Activated CD8-positive, alpha-beta T cell treated with anti-CD3 and anti-CD28 coated beads for 36 hours (primary cell): ENCODE data around the gene ATP6V1C2. TPM values are rescaled to one million over a fixed set of nuclear protein-coding genes. Genes with fewer than 3 reads are reported as not detected.
A peak's percentile ranks its signal among the peaks of the same experiment; 100 is the strongest.
"Not testable (repeated sequence)": the region's sequence is repeated elsewhere in the genome, so short reads cannot be mapped to it uniquely, and the experiment has no call there.

Source experiments
- ATAC-seq: fragments of 200-7000 bp; cut with Tn5 transposase; one replicate; pipeline ENCODE4 v1.10.0; 2021; ENCODE audit warnings: mild to moderate bottlenecking, moderate library complexity
- CTCF ChIA-PET: fragments of 350-600 bp; sonication (Branson Sonifier 250); formaldehyde crosslinking; loops from one replicate; lab custom pipeline; 2021; ENCODE audit warnings: antibody characterized with exemption; lab: Charles Lee
- POLR2A ChIA-PET: fragments of 350-600 bp; sonication (Branson Sonifier 250); formaldehyde crosslinking; loops from one replicate; lab custom pipeline; 2021; ENCODE audit warnings: antibody characterized with exemption; lab: Charles Lee
- DNase-seq: peaks from one replicate; pipeline ENCODE4 v3.0.0-alpha.2; 2020
- H3K27ac Mint-ChIP-seq: one replicate; pipeline ENCODE4 v1.8.0; 2021; ENCODE audit warnings: mild to moderate bottlenecking, mixed read lengths
- H3K27me3 Mint-ChIP-seq: one replicate; pipeline ENCODE4 v1.8.0; 2021; ENCODE audit warnings: mixed read lengths
- H3K36me3 Mint-ChIP-seq: one replicate; pipeline ENCODE4 v1.8.0; 2021; ENCODE audit warnings: low read depth, mixed read lengths
- H3K4me1 Mint-ChIP-seq: one replicate; pipeline ENCODE4 v1.8.0; 2021; ENCODE audit warnings: low read depth, mixed read lengths
- H3K4me3 Mint-ChIP-seq: one replicate; pipeline ENCODE4 v1.8.0; 2021; ENCODE audit warnings: mild to moderate bottlenecking, moderate library complexity, mixed read lengths
- H3K9me3 Mint-ChIP-seq: one replicate; pipeline ENCODE4 v1.8.0; 2021; ENCODE audit warnings: mixed read lengths
- intact Hi-C: fragments of 100-400 bp; cut with micrococcal nuclease; formaldehyde crosslinking; loops from one replicate; pipeline ENCODE4 v1.10.0; 2022
- total RNA-seq, 2 experiments: library from RNA; stranded (reverse); gene quantifications; one replicate each; pipeline ENCODE4 v1.2.3, GENCODE V29; 2021
- TF ChIP-seq, protein P1 (sequence below): fragments of 200-600 bp; IDR thresholded peaks from one replicate; pipeline ENCODE4 v1.8.0; 2022; ENCODE audit warnings: antibody characterized with exemption, mild to moderate bottlenecking

Gene ATP6V1C2
- total RNA-seq, 2 experiments from 2014 or later = not detected

DNA sequence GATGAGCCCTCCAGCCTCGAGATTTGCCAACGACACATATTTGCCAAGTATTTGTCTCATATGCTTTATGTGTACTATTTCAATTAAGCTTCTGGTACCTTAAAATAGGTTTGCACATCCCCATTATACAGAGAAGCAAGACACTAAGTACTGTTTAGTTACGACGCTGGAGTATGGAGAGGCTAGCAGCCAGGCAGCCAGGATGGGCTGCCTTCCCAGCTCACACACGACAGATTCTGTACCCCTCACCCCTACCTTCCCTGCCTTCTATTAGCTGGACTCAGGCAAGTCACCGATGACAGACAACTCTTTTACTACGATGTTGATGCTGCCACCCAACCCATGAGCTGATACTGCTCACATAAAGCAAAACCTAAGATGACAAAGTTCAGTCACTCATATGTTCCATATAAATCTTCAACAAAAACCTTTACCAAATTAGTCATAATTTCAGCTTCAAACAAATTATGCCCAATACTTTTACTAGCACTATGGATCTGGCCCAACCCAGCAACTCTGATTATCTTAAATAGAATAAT lies 74.1 kb downstream of the ATP6V1C2 start:
- Mint-ChIP-seq H3K9me3 (no peaks in the 10 kb centered on the region), H3K36me3 (peaks cover 67% of the 10 kb centered on the region), H3K4me1 (peaks cover 21% of the 10 kb centered on the region), H3K27me3 (no peaks in the 10 kb centered on the region), H3K4me3 (no peak overlapping the region), H3K27ac (no peak overlapping the region)
- CTCF ChIA-PET = interaction anchor here (0.7 kb wide), 1 partner anchor 17 kb away, joined by 3 read pairs; the partner anchor contains the start of gene PDIA6
- ATAC-seq (peak; percentile 39), DNase-seq (no peak)
- TF ChIP-seq, protein P1, sequence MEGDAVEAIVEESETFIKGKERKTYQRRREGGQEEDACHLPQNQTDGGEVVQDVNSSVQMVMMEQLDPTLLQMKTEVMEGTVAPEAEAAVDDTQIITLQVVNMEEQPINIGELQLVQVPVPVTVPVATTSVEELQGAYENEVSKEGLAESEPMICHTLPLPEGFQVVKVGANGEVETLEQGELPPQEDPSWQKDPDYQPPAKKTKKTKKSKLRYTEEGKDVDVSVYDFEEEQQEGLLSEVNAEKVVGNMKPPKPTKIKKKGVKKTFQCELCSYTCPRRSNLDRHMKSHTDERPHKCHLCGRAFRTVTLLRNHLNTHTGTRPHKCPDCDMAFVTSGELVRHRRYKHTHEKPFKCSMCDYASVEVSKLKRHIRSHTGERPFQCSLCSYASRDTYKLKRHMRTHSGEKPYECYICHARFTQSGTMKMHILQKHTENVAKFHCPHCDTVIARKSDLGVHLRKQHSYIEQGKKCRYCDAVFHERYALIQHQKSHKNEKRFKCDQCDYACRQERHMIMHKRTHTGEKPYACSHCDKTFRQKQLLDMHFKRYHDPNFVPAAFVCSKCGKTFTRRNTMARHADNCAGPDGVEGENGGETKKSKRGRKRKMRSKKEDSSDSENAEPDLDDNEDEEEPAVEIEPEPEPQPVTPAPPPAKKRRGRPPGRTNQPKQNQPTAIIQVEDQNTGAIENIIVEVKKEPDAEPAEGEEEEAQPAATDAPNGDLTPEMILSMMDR = no peak
- intact Hi-C loops = no loop called here
- POLR2A ChIA-PET = interaction anchor here (0.7 to 1.1 kb wide), 2 partner anchors 14 kb away, joined by 3 read pairs; no protein-coding TSS in a partner anchor

DNA sequence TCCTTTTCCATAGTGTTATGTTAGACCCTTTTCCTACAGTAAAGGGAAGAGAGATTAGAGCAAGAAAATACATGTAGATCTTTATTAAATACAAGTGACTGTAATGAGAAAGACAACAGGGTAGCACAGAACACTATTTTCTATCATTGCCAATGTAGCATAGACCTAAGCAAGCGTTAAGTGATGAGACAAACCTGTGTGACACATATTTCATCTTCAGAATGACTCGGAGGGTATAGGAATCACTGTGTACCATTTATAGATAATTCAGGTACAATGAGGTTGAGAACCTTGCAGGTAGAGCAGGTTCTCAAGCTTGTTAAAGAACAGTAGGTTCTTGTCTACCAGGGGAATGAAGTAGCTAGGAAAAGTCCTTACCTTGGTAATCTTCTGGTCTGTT lies 75.3 kb downstream of the ATP6V1C2 start:
- intact Hi-C loops = no loop called here

DNA sequence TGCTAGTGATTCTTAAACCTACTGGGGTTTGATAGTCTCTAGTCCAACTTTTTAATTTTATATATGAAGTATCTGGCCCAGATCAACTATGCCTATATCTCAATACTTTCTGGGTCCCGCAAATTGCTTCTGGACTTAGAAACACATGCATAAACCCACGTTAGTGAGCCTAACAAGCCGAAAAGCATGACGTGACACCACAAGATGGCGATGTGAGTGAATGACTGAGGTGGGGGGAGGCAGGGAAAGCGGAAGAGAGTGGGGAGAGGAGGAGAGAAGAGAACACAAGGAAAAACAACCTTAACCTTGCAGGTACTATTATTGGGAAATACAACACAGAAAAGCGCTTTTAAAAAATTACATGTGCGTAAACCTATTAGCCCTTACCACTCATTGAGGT lies 77.4 kb downstream of the ATP6V1C2 start:
- ATAC-seq (no peak), DNase-seq (no peak)
- TF ChIP-seq, protein P1 = no peak
- H3K27ac Mint-ChIP-seq = no peak overlapping the region
- no peak overlapping the region for H3K4me3 Mint-ChIP-seq
- H3K9me3 Mint-ChIP-seq = no peaks in the 10 kb centered on the region
- peaks cover 52% of the 10 kb centered on the region for H3K36me3 Mint-ChIP-seq
- POLR2A ChIA-PET = interaction anchor here (1.4 kb wide), 1 partner anchor 13 kb away, joined by 6 read pairs; no protein-coding TSS in a partner anchor
- CTCF ChIA-PET = no interaction called here
- H3K4me1 Mint-ChIP-seq = peaks cover 10% of the 10 kb centered on the region
- no peaks in the 10 kb centered on the region for H3K27me3 Mint-ChIP-seq
- intact Hi-C loops = no loop called here

More for the DNA sequence above, 75.3 kb downstream of the ATP6V1C2 start:
- no peak for ATAC-seq
- Mint-ChIP-seq H3K27ac (no peak overlapping the region), H3K27me3 (no peaks in the 10 kb centered on the region), H3K4me1 (peaks cover 14% of the 10 kb centered on the region), H3K9me3 (no peaks in the 10 kb centered on the region), H3K36me3 (peaks cover 62% of the 10 kb centered on the region), H3K4me3 (no peak overlapping the region)
- no peak for DNase-seq
- TF ChIP-seq, protein P1 = no peak
- ChIA-PET CTCF (no interaction called here), POLR2A (interaction anchor here (0.7 kb wide), 1 partner anchor 15 kb away, joined by 3 read pairs; no protein-coding TSS in a partner anchor)

DNA sequence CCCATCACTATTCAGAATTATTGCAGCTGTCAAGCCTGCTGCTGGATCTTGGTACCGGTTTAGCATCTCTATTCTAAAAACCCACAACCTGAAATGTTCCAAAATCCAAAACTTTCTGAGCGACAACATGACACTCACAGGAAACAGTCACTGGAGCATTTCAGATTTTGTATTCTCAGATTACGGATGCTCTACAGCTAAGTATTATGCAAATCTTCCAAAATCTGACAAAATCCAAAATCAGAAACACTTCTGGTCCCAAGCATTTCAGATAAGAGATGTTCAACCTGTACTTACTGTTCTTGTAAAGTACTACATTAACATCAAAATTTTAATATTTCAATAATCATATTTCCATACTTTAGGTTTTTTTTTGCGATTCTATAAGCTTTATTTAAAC lies 78.7 kb downstream of the ATP6V1C2 start:
- POLR2A ChIA-PET = interaction anchor here (0.6 to 1.0 kb wide), 2 partner anchors 12 to 717 kb away, joined by 3 to 6 read pairs; partner anchors contain the start of gene PDIA6
- ATAC-seq (no peak), DNase-seq (no peak)
- CTCF ChIA-PET = interaction anchor here (1.8 kb wide), 1 partner anchor 17 kb away, joined by 5 read pairs; no protein-coding TSS in a partner anchor
- Mint-ChIP-seq H3K27ac (no peak overlapping the region), H3K36me3 (peaks cover 47% of the 10 kb centered on the region), H3K4me3 (no peak overlapping the region), H3K9me3 (no peaks in the 10 kb centered on the region), H3K27me3 (no peaks in the 10 kb centered on the region), H3K4me1 (peaks cover 10% of the 10 kb centered on the region)
- intact Hi-C loops = no loop called here
- TF ChIP-seq, protein P1 = no peak

DNA sequence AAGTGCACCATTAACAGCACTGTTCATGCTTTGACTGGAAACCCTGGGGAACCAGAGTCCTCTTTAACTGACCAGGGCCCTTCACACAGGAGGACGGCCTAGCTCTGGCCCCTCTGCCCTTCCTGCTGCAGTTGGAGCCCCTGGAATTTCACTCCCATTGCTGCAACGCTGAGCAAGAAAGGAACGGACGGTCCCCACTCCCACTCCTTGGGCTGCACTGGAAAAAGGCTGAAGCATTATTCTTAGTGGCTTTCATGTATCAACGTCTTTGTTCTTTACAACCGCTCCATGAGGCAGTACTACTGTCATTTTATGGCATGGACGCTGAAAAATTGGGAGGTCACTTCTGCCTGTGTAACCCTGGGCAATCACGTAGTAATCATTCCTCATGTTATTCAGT lies 81.2 kb downstream of the ATP6V1C2 start:
- ChIA-PET POLR2A (interaction anchor here (1.6 kb wide), 1 partner anchor 9 kb away, joined by 5 read pairs; no protein-coding TSS in a partner anchor), CTCF (interaction anchor here (0.6 kb wide), 1 partner anchor 10 kb away, joined by 3 read pairs; the partner anchor contains the start of gene PDIA6)
- TF ChIP-seq, protein P1 = no peak
- Mint-ChIP-seq H3K27ac (no peak overlapping the region), H3K27me3 (no peaks in the 10 kb centered on the region), H3K9me3 (no peaks in the 10 kb centered on the region), H3K4me3 (no peak overlapping the region), H3K4me1 (peaks cover 10% of the 10 kb centered on the region), H3K36me3 (peaks cover 40% of the 10 kb centered on the region)
- ATAC-seq = no peak
- intact Hi-C loops = no loop called here
- DNase-seq = no peak

DNA sequence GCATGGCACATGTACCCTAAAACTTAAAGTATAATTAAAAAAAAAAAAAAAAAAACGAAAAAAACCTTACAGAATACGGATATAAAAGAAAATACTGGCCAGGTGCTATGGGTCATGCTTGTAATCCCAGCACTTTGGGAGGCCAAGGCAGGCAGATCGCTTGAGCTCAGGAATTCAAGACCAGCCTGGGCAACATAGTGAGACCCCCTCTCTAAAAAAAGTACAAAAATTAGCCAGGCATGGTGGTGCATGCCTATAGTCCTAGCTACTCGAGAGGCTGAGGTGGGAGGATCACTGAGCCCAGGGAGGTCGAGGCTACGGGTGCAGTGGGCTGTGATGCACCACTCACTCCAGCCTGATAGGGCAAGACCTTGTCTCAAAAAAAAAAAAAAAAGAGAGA lies 84.6 kb downstream of the ATP6V1C2 start:
- H3K27me3 Mint-ChIP-seq, CTCF ChIA-PET, H3K27ac Mint-ChIP-seq, intact Hi-C loops, DNase-seq, ATAC-seq, H3K4me3 Mint-ChIP-seq, H3K9me3 Mint-ChIP-seq, POLR2A ChIA-PET: not testable (repeated sequence)
- Mint-ChIP-seq H3K4me1 (peaks cover 37% of the 10 kb centered on the region), H3K36me3 (peaks cover 48% of the 10 kb centered on the region)
